ENCODE results near the gene ACTG1.

- TF ChIP-seq CREB5 (CRISPR knock-in tag; IDR thresholded peaks at IDR 0.05; ENCODE audit: low read depth) (no peak), CSRNP3 (CRISPR knock-in tag; IDR thresholded peaks at IDR 0.05) (no peak), ZFP3 (CRISPR knock-in tag; IDR thresholded peaks at IDR 0.05) (no peak), TSHZ2 (CRISPR knock-in tag; IDR thresholded peaks at IDR 0.05) (no peak), PATZ1 (CRISPR knock-in tag; IDR thresholded peaks at IDR 0.05; ENCODE audit: borderline replicate concordance) (no peak), RARB (CRISPR knock-in tag; IDR thresholded peaks at IDR 0.05) (no peak), ZNF565 (CRISPR knock-in tag; conservative IDR thresholded peaks at IDR 0.05; ENCODE audit: low read depth) (no peak), ZNF8 (CRISPR knock-in tag; IDR thresholded peaks at IDR 0.05) (no peak), CSDC2 (CRISPR knock-in tag; IDR thresholded peaks at IDR 0.05) (no peak)
Measured at GRCh38 chr17:81538651-81539570, 26.3 kb upstream of the ACTG1 start.
